Measurements from ENCODE around the gene RANBP10.

- no peak for TF ChIP-seq CTCF (conservative IDR thresholded peaks at IDR 0.05)
- TF ChIP-seq ZFX (IDR thresholded peaks at IDR 0.05) = no peak
Measured at GRCh38 chr16:67673712-67674580, 132.4 kb downstream of the RANBP10 start.
